Hepatocyte (in vitro differentiated cells): Measurements from ENCODE around the gene GNE. TPM values are rescaled to one million over a fixed set of nuclear protein-coding genes. Genes with fewer than 3 reads are reported as not detected.
"Not testable (repeated sequence)": the region's sequence is repeated elsewhere in the genome, so short reads cannot be mapped to it uniquely, and the experiment has no call there.

Source experiments
- DNase-seq: peaks from one replicate; pipeline ENCODE4 v3.0.0-alpha.2; 2016; ENCODE audit warnings: low spot score
- H2AFZ ChIP-seq: fragments of 200-600 bp; sonication (generic); 2 replicates; pipeline ENCODE4 v1.6.0; 2016; ENCODE audit warnings: antibody characterized with exemption, mild to moderate bottlenecking
- H3K27ac ChIP-seq: fragments of 200-600 bp; sonication (generic); 2 replicates; pipeline ENCODE4 v1.5.1; 2016; ENCODE audit warnings: mild to moderate bottlenecking
- H3K27me3 ChIP-seq: fragments of 200-600 bp; sonication (generic); 2 replicates; pipeline ENCODE4 v1.6.1; 2016
- H3K36me3 ChIP-seq: fragments of 200-600 bp; sonication (generic); replicated peaks from 2 replicates; pipeline ENCODE4 v1.5.1; 2016; ENCODE audit warnings: low read depth; ENCODE audit not compliant: insufficient read depth
- H3K4me1 ChIP-seq: fragments of 200-600 bp; sonication (generic); 2 replicates; pipeline ENCODE4 v1.5.1; 2016; ENCODE audit warnings: mild to moderate bottlenecking, moderate library complexity; ENCODE audit not compliant: insufficient read depth
- H3K4me2 ChIP-seq: fragments of 200-600 bp; sonication (generic); 2 replicates; pipeline ENCODE4 v1.6.0; 2016
- H3K4me3 ChIP-seq: fragments of 200-600 bp; sonication (generic); 2 replicates; pipeline ENCODE4 v1.5.1; 2016; ENCODE audit warnings: mild to moderate bottlenecking
- H3K79me2 ChIP-seq: fragments of 200-600 bp; sonication (generic); 2 replicates; pipeline ENCODE4 v1.6.0; 2017; ENCODE audit warnings: mild to moderate bottlenecking
- H3K9me2 ChIP-seq: fragments of 200-600 bp; sonication (generic); replicated peaks from 2 replicates; pipeline ENCODE4 v1.6.0; 2017; ENCODE audit warnings: mild to moderate bottlenecking; ENCODE audit not compliant: insufficient read depth
- H3K9me3 ChIP-seq: fragments of 200-600 bp; sonication (generic); 2 replicates; pipeline ENCODE4 v1.5.1; 2016; ENCODE audit warnings: low read depth, mild to moderate bottlenecking
- H4K20me1 ChIP-seq: fragments of 200-600 bp; sonication (generic); 2 replicates; pipeline ENCODE4 v1.6.0; 2016; ENCODE audit warnings: mild to moderate bottlenecking; ENCODE audit not compliant: insufficient read depth, poor library complexity, severe bottlenecking
- CTCF ChIP-seq: fragments of 200-600 bp; sonication (generic); IDR thresholded peaks from 2 replicates; pipeline ENCODE4 v1.5.1; 2016; ENCODE audit warnings: antibody characterized with exemption, mild to moderate bottlenecking; ENCODE audit not compliant: poor library complexity
- EZH2 ChIP-seq: fragments of 200-600 bp; sonication (generic); IDR thresholded peaks from 2 replicates; pipeline ENCODE4 v1.6.1; 2016; ENCODE audit warnings: antibody characterized with exemption, mild to moderate bottlenecking, borderline replicate concordance
- EZH2phosphoT487 ChIP-seq: fragments of 200-600 bp; sonication (generic); IDR thresholded peaks from one replicate; pipeline ENCODE4 v1.6.1; 2018; ENCODE audit warnings: antibody characterized with exemption, mild to moderate bottlenecking, low read depth, moderate library complexity; ENCODE audit not compliant: unreplicated experiment, severe bottlenecking
- WGBS: methylation state at CpG from one replicate; pipeline ENCODE4 v1.1.6; 2016; ENCODE audit warnings: low lambda C conversion rate; ENCODE audit errors: missing lambda C conversion rate; 5-methylcytosine and 5-hydroxymethylcytosine counted together
- polyA plus RNA-seq: library from polyadenylated mRNA; unstranded; fragments of >200 nt; fragmentation: Nextera tagmentation; extraction: Ambion mirVana; gene quantifications from 2 replicates; pipeline ENCODE4 v1.2.1, GENCODE V29; 2016
- total RNA-seq: library from RNA; depleted of rRNA; stranded (reverse); fragments of >200 nt; gene quantifications from 2 replicates; pipeline ENCODE4 v1.2.3, GENCODE V29; 2014

Gene GNE
- total and polyA plus RNA-seq, 2 experiments from 2014 or later, result 6.5 to 14.9 TPM

- WGBS, result over 99% methylated on average over 6 of the region's 7 CpGs
- H3K4me2 ChIP-seq, H3K4me3 ChIP-seq, H2AFZ ChIP-seq, H3K27ac ChIP-seq, DNase-seq, H4K20me1 ChIP-seq, H3K9me2 ChIP-seq, H3K36me3 ChIP-seq, H3K4me1 ChIP-seq, H3K9me3 ChIP-seq, H3K27me3 ChIP-seq, H3K79me2 ChIP-seq: not testable (repeated sequence)
Observed at GRCh38 chr9:36239205-36239604, 19.0 kb downstream of the GNE start.

- Histone ChIP-seq H4K20me1 (no peaks in the 10 kb centered on the region), H3K79me2 (peaks cover 6% of the 10 kb centered on the region), H3K9me2 (no peaks in the 10 kb centered on the region), H3K27ac (no peak overlapping the region), H3K4me2 (no peak overlapping the region), H3K9me3 (no peaks in the 10 kb centered on the region), H3K36me3 (no peaks in the 10 kb centered on the region), H2AFZ (no peak overlapping the region), H3K4me3 (no peak overlapping the region), H3K4me1 (no peaks in the 10 kb centered on the region), H3K27me3 (no peaks in the 10 kb centered on the region)
- DNase-seq, result no peak
- 88% methylated on average over 3 of the region's 3 CpGs for WGBS
- no peak for TF ChIP-seq EZH2phosphoT487
- no peak for TF ChIP-seq EZH2
- TF ChIP-seq CTCF, result no peak
Observed at GRCh38 chr9:36237230-36237629, 21.0 kb downstream of the GNE start.

GRCh38 chr9:36222449-36222848 lies 35.8 kb downstream of the GNE start:
- H3K27ac ChIP-seq, result no peak overlapping the region
- no peak overlapping the region for H3K4me3 ChIP-seq
- H3K4me1 ChIP-seq, result no peaks in the 10 kb centered on the region
- no peaks in the 10 kb centered on the region for H3K27me3 ChIP-seq
- no peak for DNase-seq
- peaks cover under 1% of the 10 kb centered on the region for H3K79me2 ChIP-seq
- WGBS, result 100% methylated on average over 1 of the region's 1 CpG
- H3K36me3 ChIP-seq, result peaks cover 5% of the 10 kb centered on the region
- no peaks in the 10 kb centered on the region for H3K9me2 ChIP-seq
- TF ChIP-seq EZH2, result no peak
- no peak for TF ChIP-seq CTCF
- TF ChIP-seq EZH2phosphoT487, result no peak
- no peak overlapping the region for H2AFZ ChIP-seq
- H3K4me2 ChIP-seq, result no peak overlapping the region
- H3K9me3 ChIP-seq, result no peaks in the 10 kb centered on the region
- no peaks in the 10 kb centered on the region for H4K20me1 ChIP-seq

- Histone ChIP-seq H4K20me1 (no peaks in the 10 kb centered on the region), H2AFZ (no peak overlapping the region), H3K9me2 (no peaks in the 10 kb centered on the region), H3K9me3 (no peaks in the 10 kb centered on the region), H3K36me3 (peaks cover 5% of the 10 kb centered on the region), H3K27me3 (no peaks in the 10 kb centered on the region), H3K4me1 (no peaks in the 10 kb centered on the region), H3K27ac (no peak overlapping the region), H3K79me2 (peaks cover 6% of the 10 kb centered on the region), H3K4me3 (no peak overlapping the region), H3K4me2 (no peak overlapping the region)
- DNase-seq, result no peak
- 95% methylated on average over 3 of the region's 3 CpGs for WGBS
- TF ChIP-seq EZH2phosphoT487 (no peak), CTCF (no peak), EZH2 (no peak)
Observed at GRCh38 chr9:36221667-36222066, 36.6 kb downstream of the GNE start.
